Dermis microvascular lymphatic vessel endothelial cell (primary cell): ENCODE data around the gene DUSP8. TPM values are rescaled to one million over a fixed set of nuclear protein-coding genes. Genes with fewer than 3 reads are reported as not detected.

ENCODE experiments used
- DNase-seq, 2 donors: peaks; one replicate each; pipeline versions ENCODE4 v3.0.0 to v3.0.0-alpha.2; 2010; ENCODE audit warnings: low read depth in 2 of 2
- total RNA-seq: library from RNA; depleted of rRNA; stranded (reverse); fragments of >200 nt; gene quantifications from 2 replicates; pipeline ENCODE4 v1.2.1, GENCODE V29; 2014

DUSP8 gene
- total RNA-seq, 1 donor from 2014 or later = 0.26 TPM

GRCh38 chr11:1566381-1567051 lies 5.6 kb downstream of the DUSP8 start:
- no peak for DNase-seq

DNA sequence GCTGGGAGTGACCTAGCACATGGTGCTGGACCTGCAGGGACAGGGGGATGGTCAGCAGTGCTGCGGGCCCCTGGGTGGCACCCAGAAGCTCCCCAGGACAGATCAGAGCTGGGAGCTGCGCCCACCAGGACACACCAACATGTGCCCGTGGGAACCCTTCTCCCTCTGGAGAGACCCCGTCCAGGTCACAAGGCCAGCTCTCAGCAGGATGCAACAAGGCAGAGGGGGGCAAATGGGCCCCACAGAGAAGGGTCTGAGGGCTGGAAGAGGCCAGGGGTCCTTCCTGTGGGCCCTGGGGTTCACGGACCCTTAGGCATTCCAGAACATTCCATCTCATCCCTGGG lies 6.2 kb downstream of the DUSP8 start:
- DNase-seq = no peak

DNA sequence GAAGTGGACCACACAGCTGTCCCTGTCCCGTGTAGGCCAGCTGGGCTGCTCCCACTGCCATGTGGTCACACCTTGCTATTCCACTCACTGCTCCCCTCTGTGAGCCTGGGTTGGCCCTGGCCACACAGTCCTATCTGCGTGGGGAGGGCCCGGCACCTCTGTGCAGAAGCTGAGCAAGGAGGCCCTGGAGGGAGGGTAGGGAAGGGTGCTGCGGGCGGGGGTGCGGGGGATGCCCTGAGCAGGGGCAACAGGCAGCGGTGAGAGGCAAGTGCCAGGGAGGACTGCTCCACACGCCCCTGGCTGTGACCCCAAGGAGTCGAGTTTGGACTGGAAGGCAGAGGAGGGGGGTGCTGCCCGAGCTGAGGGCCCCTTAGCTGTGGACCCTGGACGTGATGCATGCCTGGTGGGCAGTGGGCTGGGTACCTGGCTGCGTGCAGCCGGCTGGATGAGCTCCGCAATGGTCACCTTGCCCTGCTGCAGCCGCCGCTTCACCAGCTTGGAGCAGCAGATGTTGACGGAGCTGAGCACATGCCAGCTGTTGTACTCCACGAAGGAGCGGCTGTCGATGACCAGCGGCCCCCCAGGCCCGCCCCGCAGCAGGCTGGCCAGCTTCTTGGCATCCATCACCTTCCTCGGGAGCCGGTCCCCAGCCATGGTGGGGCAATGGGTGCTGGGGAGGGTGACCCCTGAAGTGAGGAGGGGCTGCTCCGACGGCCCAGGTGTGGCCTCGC lies 6.7 kb downstream of the DUSP8 start:
- DNase-seq = no peak

- DNase-seq = peak in 1 of 2 donors; percentile 72
Measured at GRCh38 chr11:1564535-1565172, 7.4 kb downstream of the DUSP8 start.

DNA sequence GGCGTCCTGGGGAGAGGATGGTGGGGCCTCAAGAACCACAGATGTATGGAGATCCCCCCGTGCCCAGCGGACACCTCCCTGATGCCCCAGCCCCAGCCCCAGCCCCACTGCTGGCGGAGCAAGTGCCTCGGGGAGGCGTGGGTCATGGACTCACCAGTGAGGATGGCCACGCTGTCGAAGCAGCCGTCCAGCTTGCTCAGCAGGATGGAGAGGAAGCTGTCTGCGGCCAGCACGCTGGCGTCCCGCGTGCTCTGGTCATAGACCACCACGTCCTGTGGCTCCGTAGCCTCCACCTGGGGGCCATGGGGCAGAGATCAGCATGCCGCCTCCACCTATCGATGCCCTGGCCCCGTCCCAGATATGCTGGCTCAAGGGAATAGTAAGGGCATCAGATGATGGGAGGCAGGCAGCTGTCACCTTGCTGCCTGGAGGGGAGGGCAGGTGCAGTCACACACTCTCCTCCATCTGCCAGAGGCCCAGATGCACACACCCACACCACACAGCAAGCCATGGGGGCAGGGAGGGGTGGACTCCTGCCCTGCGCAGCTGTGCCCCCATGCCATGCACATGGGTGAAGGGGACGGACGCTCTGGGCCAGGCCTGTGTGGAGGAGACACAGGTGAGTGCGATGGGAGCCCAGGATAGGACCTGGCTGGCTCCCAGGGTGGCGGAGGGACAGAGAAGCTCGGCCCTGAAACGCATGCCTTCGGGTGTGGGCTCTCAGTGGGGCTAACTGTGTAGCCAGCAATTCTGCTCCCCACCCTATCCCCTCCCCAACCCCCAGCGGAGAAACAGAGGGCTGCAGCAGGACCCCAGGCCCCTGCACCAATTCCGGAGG lies 8.2 kb downstream of the DUSP8 start:
- DNase-seq = no peak

DNA sequence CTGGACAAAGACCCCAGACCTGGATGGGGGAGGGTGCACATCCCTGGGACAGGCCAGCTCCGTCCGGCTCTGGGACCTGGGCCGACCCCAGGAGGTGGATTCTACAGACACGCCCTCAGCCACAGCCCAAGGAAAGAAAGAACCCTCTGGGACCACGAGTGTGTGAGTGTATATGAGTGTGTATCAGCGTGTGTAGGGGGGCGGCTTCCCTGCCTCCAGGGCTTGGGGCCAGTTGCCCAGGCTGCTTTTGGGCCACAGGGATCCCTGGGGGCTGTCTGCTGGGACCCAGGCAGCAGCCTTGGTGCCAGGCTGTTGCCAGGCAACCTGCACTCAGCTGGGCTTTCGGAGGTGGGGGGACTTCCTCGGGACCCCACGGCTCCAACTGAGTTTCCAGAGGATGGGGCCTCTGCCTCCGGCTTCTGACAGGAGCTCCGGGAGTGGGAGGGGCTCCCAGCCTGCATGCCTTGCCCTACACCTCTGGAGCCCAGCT lies 8.9 kb downstream of the DUSP8 start:
- no peak for DNase-seq

GRCh38 chr11:1562469-1563148 lies 9.5 kb downstream of the DUSP8 start:
- DNase-seq = no peak

DNA sequence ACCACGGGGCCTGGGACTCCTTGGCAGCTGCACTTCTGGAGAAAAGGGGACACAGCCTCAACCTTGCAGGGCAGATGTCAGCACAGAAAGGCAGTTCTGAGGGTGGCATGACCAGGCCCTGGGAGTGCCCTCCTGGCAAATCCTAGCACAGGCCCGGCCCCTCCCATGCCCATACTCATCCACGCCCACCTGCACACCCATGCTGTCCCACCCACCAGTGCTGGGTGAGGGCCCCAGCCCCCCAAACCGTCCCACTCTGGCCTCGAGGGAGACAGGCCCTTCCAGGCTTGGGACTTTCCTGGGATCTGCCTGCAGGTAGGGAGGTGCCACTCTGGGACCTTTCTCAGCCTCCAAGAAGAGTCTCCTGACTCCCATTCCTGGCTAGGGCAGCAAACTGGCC lies 10.1 kb downstream of the DUSP8 start:
- DNase-seq = no peak

- DNase-seq = no peak
Measured at GRCh38 chr11:1561266-1561665, 10.8 kb downstream of the DUSP8 start.

- DNase-seq = no peak
Measured at GRCh38 chr11:1560649-1561251, 11.3 kb downstream of the DUSP8 start.

DNA sequence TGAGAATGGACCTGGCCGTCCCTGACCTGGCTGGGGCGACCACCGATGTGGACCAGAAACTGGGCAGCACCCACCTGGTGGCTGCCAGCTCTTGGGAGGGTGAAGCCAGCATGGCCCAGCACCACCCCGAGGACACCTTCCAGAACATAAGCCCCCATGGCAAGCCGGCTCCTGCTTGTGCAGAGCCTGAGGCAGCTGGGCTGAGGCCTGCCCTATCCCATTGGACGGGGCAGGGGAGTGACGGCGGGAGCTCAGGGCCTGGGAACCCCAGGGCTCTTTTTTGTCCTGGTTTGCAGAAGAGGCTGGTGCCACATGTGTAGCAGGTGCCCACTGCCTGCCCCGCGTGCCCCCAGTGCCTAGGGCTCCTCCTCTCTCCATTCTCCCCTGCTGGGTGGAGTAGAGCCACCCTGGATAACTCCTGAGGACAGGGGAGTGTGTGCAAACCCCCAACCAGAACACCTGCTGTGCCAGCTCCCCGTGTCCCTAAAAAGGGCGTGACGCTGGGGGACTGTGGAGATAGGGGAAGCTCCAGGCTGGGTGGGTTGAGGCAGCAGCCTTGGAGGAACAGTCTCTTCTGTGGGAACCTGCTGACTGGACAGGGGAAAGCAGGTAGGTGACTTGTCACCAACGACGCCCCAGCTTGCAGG lies 11.9 kb downstream of the DUSP8 start:
- DNase-seq = no peak

DNA sequence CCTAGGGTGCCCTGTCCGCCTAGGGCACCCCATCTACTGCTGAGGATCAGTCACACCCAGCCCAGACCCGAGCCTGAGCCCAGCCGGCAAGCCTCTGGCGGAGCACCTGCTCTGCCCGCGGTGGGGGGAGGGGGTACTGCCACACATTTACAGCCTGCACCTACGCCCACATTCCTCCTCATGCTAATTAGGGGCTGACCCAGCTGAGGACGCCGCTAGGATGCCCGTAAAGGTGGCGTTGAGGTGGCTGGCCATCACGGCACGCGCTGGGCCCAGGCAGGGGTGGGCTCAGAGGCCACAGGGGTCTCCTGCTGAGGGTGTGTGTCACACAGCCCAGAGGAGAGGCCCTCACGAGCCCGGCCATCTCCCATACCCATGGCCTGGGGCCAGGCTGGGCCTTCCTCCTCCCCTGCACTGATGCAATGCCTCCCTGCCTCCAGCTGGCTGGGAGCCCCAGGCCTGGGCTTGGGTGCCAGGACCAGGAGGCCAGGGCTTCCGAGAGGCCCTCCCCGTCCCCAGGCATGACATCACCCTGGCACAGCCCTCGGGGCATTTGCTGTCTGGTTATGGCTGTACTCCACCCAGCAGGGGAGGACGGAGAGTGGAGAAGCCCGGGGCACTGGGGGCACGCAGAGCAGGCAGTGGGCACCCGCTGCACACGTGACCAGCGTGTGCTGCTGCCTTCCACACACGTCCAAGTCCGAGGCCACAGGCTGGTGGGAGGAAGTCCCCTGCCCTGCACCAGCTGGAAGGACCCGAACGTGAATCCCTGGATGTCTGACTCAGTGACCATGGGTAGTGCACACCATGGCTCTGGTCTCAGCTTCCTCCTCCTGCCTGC lies 12.7 kb downstream of the DUSP8 start:
- no peak for DNase-seq

DNA sequence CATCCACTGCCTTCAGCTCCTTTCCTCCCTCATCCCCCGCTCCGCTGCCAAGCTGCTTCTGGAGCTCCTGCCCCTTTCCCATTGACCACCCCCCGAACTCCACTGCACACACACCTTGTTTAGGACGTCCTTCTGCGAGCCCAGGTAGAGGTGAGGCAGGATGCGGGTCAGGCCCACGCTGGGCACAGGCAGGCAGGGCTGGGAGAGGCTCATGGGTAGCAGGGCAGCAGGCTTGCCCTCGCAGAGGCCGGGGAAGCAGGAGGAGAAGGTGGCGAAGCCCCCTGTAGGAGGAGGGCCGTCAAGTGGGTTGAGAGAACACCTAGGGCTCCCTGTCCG lies 13.3 kb downstream of the DUSP8 start:
- no peak for DNase-seq

- peak; percentile 30 to 36 for DNase-seq
Measured at GRCh38 chr11:1557904-1558774, 13.9 kb downstream of the DUSP8 start.

DNA sequence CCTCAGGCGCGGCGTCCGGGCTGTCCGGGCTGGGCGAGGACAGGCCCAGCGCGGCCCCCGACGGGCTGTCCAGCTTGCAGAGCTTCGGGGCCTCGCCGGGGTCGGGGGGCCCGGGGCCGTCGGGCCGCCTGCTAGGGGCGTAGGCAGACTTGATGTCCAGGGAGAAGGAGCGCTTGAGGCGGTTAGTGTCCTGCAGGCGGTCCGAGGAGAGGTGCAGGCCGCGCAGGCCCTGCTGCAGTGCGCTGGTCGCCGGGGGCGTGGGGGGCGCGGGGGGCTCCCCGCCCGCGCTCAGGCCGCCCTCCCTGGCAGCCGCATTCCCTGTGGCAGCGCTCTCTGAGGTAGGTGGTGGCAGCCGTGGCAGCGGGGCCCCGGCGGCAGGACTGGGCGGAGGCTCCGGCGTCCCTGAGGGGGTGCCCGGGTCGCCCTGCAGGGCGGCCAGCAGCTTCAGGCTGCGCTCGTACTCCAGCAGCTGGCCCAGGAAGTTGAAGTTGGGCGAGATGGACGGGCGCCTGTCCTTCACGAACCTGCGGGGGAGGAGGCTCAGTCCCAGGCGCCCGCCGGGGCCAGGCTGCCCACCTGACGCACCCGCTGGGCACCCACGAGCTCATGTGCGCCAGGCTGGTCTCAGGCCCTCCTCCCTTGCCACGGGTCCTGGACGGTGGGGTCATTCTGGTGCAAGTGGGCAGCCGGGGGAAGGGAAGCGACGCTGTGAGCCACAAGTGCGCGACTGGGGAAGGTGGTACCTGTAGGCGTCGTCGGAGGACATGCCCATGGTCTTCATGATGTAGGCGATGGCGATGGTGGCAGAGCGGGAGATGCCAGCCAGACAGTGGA lies 14.8 kb downstream of the DUSP8 start:
- no peak for DNase-seq

- DNase-seq = no peak
Measured at GRCh38 chr11:1556278-1556902, 15.7 kb downstream of the DUSP8 start.

DNA sequence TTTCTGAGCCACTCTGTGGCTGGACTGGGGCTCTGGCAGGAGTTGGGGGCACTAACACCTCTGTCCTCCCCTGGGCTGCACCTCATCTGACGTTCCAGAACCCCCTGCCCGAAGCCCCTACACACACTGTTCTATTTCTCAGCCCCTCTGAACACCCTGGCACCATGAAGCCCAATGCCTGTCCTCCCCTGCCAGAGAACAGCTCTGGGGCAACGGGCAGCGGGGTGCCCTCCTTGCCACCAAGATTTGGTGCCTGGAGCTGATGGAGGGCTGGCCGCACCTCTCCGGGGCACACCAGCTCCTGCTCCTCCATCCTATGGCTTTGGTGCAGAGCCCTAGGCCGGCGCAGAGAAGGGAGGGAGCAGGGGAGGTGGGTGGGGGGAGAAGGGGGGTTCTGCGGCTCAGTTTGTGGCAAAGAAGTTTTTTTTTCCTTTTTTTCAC lies 16.3 kb downstream of the DUSP8 start:
- DNase-seq = no peak
